Hematopoietic multipotent progenitor cell treated with erythropoietin and hydrocortisone succinate and interleukin-3 and kit ligand, for 4 days (in vitro differentiated cells): ENCODE data around the gene TCF4.

Source experiments
- DNase-seq: peaks from one replicate; pipeline ENCODE4 v3.0.0-alpha.2; 2015

The TCF4 gene

GRCh38 chr18:55404136-55404830, 183.7 kb downstream of the TCF4 start:
- no peak for DNase-seq

- DNase-seq = no peak
These were observed 184.5 kb downstream of the TCF4 start for GRCh38 chr18:55403421-55403949.

GRCh38 chr18:55402731-55403405, 185.1 kb downstream of the TCF4 start:
- DNase-seq = no peak

GRCh38 chr18:55401638-55402191, 186.3 kb downstream of the TCF4 start:
- DNase-seq = no peak

GRCh38 chr18:55400590-55401541, 187.1 kb downstream of the TCF4 start:
- DNase-seq = no peak

DNA sequence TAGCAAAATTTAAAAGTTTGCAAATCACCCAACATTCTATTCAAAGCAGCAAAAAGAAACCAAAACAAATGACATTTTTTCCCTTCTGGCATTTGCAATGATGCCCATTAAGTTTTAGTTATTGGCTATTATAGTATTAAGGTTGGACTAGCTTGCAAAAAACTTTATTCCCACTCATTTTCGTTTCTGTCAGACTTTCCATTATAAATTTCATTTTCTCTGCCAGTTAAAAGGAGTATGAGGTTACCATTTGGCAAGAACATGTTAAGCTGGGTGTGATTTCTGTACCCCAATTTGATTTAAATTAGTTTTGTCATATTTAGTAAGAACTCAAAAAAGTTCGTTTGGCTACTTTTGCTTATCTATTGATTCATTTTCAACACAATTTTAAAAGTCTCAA, 187.9 kb downstream of the TCF4 start:
- DNase-seq = no peak

GRCh38 chr18:55398858-55399257, 189.1 kb downstream of the TCF4 start:
- no peak for DNase-seq

DNA sequence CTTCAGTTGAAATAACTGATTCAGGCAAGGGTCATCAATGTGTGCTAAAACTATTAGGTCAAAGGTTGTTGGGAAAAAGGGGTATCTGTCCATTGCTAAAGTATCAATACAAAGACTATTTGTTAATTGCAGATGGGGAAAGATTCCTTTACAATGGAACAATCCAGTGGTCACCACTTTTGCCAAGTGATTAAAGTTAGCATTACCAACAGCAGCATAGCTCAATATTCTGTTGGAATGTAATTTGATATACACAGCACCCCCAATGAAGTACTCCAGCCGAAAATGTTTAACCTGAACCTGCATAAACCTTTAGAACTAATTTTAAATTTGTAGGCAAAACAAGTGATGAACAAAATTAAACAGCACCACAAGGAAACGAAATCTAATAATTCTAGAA, 191.0 kb downstream of the TCF4 start:
- no peak for DNase-seq

GRCh38 chr18:55396267-55396905, 191.6 kb downstream of the TCF4 start:
- DNase-seq = no peak

GRCh38 chr18:55395799-55396198, 192.2 kb downstream of the TCF4 start:
- no peak for DNase-seq

- DNase-seq = no peak
These were observed 197.1 kb downstream of the TCF4 start for GRCh38 chr18:55390898-55391297.

- peak; percentile 13 for DNase-seq
These were observed 200.6 kb downstream of the TCF4 start for GRCh38 chr18:55387139-55387984.

DNA sequence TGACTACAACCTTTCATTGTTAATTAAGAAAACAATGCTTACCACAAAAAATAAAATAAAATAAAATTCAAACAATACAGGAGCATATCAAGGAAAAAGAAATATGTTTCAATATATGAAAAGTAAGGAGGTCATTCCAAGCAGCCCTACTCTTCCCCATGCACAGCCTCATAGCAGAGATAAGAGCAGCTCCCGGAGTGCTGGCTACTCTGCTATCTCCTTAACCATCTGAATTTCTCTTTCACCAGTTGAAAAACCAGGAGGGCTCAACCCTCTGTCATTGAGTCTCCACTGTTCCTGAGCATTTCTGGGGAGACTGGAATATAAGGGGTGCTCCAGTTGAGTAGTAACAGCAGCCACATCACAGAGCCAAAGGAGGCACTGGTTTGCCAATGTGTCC, 201.4 kb downstream of the TCF4 start:
- DNase-seq = peak; percentile 14

DNA sequence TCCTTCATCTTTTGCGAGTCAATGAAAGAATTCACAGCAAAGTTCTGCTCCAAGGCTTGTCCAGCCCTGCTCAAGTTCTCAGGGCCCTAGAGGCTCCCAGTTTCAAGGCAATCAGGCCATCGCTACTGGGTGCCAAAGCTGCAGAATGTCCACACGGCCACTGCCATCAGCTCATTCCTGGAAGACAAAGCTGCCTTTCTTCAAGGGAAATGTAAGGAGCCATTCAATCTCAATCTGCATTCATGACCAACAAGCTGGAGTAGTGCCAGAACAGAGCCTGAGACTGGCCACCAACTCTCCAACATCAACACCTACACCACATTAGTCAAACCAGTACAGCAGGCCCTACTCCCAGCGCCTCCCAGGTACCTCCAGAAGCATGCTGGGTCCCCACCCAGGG, 202.2 kb downstream of the TCF4 start:
- DNase-seq = no peak

DNA sequence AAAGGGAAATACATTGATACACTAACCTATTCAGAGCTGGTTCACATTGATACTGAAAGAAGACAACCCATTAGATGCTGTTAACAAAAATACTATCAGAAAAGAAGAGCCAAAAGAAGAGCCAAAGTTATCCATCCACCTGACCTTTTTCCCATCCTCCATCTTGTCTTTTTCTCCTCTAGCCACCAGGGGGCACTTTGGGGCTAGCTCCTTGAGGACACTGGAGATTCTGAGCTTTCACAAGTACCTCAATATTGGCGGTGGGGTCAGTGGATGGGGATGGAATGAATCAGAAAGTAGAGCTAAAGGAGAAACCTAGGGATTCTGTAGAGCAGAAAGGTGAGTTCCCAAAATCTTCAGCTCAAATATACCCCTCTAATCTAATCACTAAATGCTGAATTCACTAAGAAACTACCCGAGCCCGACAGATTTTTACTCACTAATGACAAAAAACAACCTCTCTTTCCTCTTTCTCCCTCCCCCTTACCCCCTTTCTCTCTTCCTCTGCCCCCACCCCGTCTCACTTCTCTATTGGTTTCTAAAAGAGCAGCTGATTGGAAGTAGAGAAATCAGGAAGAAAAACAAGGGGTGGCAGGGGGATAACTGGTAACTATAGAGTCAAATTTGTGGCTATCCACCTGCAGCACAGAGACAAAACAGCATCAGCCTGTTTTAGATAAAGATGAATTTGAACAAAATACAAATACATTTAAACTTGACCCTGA, 203.3 kb downstream of the TCF4 start:
- DNase-seq = peak; percentile 56

- no peak for DNase-seq
These were observed 203.9 kb downstream of the TCF4 start for GRCh38 chr18:55384115-55384514.

DNA sequence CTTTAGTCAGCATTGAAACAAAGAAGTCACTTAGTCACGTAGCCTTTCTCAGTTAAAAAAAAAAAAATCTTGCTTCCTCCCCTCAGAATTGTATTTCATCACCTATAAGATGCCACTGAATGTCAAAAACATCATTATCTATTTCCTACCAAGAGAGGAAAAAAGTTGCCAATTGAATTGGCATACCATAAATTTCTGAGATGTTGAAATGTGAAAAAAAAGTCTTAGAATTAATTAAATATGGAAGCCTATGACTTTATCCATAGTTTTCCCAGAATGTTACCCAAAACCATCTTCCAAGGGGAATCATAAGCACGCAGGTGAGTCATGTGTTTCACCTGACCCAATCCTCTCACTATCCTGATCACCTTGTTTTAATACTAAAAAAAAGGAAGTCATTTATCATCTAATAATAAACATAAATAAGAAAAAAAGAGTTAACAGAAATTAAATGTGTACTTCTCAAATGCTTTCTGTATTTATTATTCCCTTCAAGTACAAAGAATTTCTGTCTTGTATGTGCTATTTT, 205.7 kb downstream of the TCF4 start:
- no peak for DNase-seq

- DNase-seq = peak; percentile 29
These were observed 206.7 kb downstream of the TCF4 start for GRCh38 chr18:55381277-55381676.

- no peak for DNase-seq
These were observed 207.4 kb downstream of the TCF4 start for GRCh38 chr18:55380589-55380988.

DNA sequence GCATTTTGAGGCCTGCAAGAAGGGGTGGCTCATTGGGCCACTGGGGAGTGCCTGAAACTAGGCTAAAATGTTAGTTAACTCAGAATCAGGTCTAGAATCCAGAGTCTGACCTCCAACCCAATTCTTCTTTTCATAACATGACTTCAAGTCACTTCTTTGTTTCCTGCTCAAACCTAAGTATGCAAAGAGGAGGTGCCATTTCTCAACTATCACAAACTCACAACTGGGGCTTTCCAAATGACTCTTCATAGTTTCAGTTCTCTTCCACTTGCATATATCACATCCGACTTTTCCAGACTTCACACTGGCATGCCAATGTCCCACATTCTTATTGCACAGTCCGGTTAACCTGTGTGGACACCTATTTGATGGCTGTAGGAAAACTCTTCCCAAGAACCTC, 211.6 kb downstream of the TCF4 start:
- no peak for DNase-seq

DNA sequence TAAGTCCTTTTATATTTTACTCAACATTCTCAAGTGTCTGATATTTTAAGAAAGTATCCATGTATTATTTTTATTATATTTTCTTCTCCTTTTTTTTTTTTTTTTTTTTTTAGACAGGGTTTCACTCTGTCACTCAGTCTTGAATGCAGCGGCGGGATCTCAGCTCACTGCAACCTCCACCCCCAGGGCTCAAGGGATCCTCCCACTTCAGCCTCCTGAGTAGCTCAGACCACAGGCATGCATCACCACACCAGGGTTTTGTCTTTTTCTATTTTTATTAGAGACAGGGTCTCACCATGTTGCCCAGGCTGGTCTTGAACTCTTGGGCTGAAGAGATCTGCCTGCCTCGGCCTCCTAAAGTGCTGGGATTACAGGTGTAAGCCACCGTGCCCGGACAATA, 212.1 kb downstream of the TCF4 start:
- DNase-seq = no peak
